NCI-H774 (cell line): ENCODE results near the gene ZC3H12D.

Experiments used
- DNase-seq: peaks from one replicate; lab custom pipeline; 2025; lab: John Stamatoyannopoulos, UW

The ZC3H12D gene

GRCh38 chr6:149410557-149410956, 74.3 kb downstream of the ZC3H12D start:
- DNase-seq: no peak

- DNase-seq: no peak
Measured at GRCh38 chr6:149409617-149410016, 75.2 kb downstream of the ZC3H12D start.

- DNase-seq: no peak
Measured at GRCh38 chr6:149405823-149406765, 78.7 kb downstream of the ZC3H12D start.

DNA sequence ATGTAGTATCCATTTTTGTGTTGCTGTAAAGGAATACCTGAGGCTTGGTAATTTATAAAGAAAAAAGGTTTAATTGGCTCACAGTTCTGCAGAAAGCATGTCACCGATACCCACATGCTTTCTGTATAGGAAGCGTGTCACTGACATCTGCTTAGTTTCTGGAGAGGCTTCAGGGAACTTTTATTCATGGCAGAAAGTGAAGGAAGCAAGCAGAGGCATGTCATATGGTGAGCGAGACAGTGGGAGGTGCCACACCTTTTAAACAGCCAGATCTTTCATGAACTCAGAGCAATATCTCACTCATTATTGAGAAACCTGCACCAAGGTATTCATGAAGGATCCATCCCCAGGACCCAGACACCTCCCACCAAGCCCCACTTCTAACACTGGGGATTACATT, 81.3 kb downstream of the ZC3H12D start:
- no peak for DNase-seq

- DNase-seq: no peak
Measured at GRCh38 chr6:149400050-149400449, 84.8 kb downstream of the ZC3H12D start, which contains the start of gene SUMO4. Gene SUMO4 (plus strand): TSS chr6:149400262. CDS start chr6:149400392, 130 bp downstream.

GRCh38 chr6:149397384-149397783, 87.4 kb downstream of the ZC3H12D start:
- no peak for DNase-seq
